SIG-M5 treated with dmso at 0.1 percent for 504 hours (cell line): Measurements from ENCODE around the gene EPOP.
A peak's percentile ranks its signal among the peaks of the same experiment; 100 is the strongest.

Experiments used
- DNase-seq: peaks from one replicate; lab custom pipeline; 2025; ENCODE audit not compliant: unreplicated experiment; lab: John Stamatoyannopoulos, UW

EPOP gene

DNA sequence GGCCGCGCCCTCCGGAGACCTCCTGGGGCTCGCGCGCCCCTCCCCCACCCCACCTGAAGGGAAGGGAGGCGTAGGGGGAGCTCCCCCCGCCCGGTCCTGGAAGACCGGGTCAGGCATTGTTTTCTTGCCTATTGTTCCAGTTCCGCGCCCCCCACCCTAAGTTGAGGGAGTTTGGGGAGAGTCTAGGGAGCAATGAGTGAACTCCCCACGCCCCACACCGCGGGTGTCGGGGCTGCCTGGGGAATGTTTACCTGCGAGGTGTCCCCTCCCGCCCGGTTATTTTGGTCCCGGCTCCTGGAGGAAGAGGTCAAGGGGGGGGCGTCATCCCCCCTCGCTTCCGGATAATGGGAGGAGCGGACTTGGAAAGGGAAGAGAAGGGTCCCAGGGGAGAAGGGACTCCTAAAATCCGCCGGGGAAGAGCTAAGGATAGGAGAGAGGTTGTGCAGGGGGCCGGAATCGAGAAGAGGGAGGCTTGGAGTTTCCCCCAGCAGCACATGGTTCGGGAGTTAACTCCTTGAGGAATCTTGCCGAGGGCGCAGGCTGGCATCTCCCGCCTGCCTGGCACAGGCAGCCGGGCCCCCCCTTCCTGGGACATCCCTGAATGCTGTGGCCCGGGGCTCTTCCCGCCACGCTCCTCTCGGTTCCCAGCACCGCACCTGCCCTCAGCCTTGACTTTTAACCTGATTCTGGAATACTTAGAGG lies 31.2 kb upstream of the EPOP start:
- no peak for DNase-seq

DNA sequence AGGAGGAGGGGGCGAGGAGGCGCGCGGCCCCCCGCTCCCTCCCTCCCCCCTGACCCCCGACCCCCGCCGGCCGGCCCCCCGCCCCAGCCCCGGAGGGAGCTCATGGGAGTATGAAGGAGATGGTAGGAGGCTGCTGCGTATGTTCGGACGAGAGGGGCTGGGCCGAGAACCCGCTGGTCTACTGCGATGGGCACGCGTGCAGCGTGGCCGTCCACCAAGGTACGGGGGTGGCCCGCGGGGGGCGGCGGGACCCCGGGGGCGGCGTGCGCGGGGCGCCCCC lies 30.7 kb upstream of the EPOP start:
- DNase-seq = no peak

- DNase-seq = peak; percentile 81
Measured at GRCh38 chr17:38704606-38705522, 30.1 kb upstream of the EPOP start, which contains the start of gene MLLT6. TSS of gene MLLT6 (plus strand) at chr17:38705273. CDS start at chr17:38705633, 360 bp downstream.

- DNase-seq = peak; percentile 80
Measured at GRCh38 chr17:38703742-38704605, 29.2 kb upstream of the EPOP start.

DNA sequence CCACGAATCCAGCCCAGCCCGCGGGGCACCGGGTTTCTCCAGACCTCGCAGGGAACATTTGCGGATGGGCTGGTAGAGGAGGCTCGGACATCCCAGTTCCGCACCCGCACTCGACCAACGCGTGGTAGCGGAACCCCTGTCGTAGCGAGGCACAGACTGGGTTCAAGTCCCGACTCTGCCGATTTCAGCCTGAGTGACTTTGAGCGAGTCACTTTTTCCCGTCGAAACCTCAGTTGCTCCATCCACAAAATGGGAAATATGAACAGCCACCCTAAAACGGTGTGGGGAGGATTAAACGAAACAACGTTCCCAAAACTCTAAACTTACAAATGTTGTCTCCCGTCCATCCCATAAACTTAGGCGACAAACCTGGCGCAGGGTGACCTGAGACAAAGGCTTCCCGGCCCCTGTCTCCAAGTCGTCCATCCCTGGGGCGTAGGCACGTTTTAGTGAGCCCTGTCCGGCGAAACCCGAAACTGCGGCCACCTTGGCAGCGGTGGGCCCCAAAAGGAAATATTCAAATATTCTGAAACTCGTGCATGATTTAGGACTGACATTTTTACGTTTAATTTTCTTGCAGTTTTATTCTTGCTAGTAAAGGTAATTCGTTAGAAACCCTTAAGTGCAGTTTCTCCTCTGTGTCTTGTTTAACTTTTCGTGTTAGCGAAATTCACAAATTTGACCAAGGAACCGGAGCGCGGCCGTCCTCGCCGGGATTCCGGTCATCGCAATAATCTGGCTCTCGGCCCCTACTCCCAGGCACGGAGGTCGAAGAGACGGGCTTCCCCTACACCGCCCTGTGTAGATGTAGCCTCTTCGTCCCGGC lies 28.4 kb upstream of the EPOP start:
- peak; percentile 63 for DNase-seq

GRCh38 chr17:38702166-38702915 lies 27.6 kb upstream of the EPOP start:
- DNase-seq = peak; percentile 82

DNA sequence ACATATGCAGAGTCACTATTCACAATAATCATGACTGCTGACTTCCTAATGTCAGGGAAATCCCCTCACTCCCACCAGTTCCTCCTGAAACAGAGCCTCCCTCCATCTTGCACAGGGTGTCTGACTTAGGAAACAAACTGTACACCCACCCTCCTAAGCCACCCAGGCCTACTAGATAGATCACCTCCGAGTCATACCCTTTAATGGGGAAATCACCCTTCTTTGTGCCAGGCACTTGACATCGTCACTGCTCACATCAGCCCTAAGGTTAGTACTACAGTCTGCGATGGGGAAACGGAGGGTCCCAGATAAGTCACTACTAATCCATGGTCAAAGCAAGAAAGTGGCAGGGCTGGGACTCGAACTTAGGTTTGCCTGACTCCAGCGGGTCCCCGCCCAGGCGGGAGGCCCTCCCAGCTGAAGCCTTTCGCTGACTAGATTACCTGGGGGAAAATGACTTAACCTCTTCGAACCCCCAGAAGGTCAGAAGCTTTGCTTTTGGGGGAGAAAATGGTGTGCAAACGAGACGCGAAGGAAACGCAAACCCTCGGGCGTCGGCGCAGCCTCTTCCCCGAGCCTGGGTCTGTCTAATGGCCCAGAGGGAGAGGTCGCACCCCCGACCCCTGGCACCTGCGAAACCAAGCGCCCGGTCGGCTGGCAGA lies 26.9 kb upstream of the EPOP start:
- peak; percentile 65 for DNase-seq

GRCh38 chr17:38698760-38699159 lies 24.0 kb upstream of the EPOP start:
- no peak for DNase-seq

DNA sequence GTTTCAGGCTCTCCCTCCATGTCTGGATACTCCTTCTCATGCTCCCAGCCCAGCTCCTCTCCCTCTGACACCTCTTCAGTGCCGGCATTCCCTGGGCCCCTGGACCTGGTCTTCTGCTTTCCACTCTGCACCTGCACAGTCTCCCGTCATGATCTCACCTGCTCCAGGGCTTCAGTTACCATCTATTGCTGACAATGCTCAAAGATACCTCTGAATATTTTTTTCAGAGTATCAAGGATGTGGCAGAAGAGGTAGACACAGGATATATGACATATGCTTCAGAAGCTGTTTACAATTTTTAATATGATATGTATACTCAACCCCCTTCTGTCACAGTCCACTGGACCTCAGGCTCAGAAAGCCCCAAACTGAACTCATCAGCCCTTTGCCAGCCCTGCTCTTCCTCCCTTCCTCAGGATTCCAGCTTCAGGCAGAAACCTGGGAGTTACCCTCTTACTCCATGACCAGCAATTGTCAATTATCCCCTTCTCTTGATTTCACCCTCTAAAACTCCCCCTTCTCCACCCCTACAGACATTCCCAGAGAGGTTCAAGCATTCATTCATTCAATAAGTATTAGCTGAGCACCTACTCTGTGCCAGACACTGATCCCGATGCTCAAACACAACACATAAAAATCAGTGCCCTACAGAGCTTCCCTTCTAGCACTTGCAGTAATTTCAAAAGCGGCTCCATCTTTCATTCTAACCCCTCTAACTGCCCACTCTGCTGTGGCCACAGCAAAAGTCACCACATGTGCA lies 22.5 kb upstream of the EPOP start:
- no peak for DNase-seq

- DNase-seq = no peak
Measured at GRCh38 chr17:38693700-38694329, 19.1 kb upstream of the EPOP start.

DNA sequence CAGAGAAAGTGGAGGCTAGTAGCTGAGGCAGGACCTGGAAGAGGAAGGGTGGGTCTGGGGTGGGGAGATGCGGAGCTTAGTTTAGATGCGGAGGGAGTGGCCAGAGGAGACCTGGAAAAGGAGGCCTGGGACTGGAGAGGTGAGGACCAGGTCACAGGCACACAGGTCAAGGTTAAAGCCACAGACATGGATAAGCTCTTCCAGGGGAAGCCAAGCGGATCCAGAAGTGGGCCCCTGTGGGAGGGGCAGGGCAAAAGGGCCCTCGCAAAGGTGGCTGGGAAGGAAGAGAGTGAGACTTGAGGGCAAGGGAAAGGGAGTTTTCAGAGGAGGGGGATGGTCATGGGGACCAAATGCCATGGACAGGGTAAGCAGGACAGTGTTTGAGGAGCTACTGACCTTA lies 16.4 kb upstream of the EPOP start:
- no peak for DNase-seq

- no peak for DNase-seq
Measured at GRCh38 chr17:38690386-38690785, 15.6 kb upstream of the EPOP start.

- DNase-seq = no peak
Measured at GRCh38 chr17:38687286-38687685, 12.5 kb upstream of the EPOP start.

GRCh38 chr17:38685491-38685890 lies 10.7 kb upstream of the EPOP start:
- no peak for DNase-seq

DNA sequence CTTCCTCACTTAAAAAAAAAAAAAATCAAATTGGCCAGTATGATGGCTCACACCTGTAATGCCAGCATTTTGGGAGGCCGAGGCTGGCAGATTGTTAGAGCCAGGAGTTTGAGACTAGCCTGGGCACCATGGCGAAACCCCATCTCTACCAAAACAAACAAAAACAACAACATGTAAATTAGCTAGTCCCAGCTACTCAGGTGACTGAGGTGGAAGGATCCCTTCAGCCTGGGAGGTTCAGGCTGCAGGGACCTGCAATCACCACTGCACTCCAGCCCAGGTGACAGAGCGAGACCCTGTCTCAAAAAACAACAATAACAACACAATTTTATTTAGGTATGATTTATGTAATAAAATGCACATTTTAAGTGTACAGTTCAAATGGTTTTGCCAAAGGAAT lies 6.3 kb upstream of the EPOP start:
- DNase-seq = no peak

- DNase-seq = no peak
Measured at GRCh38 chr17:38677819-38678218, 3.1 kb upstream of the EPOP start.

- DNase-seq = peak; percentile 85
Measured at GRCh38 chr17:38676706-38677504, 2.1 kb upstream of the EPOP start.
